Right kidney (tissue), 9 donors: Measurements from ENCODE around the gene OR5D18.
"Not testable (repeated sequence)": the region's sequence is repeated elsewhere in the genome, so short reads cannot be mapped to it uniquely, and the experiment has no call there.

Source experiments
- DNase-seq: peaks from one replicate; pipeline ENCODE4 v3.0.0-alpha.2; 2016
- long read RNA-seq, 8 donors: transcript quantifications; one replicate each; lab custom pipeline, GENCODE V29; 2026

The OR5D18 gene
- long read RNA-seq, donor 1 = 0 reads
- long read RNA-seq, donor 2 = 0 reads
- long read RNA-seq, donor 3 = 0 reads
- long read RNA-seq, donor 4 = 0 reads
- long read RNA-seq, donor 5 = 0 reads
- long read RNA-seq, donor 6 = 0 reads
- long read RNA-seq, donor 7 = 0 reads
- long read RNA-seq, donor 8 = 0 reads

GRCh38 chr11:55819330-55819729 lies at the start of gene OR5D18:
OR5D18 (plus strand) TSS chr11:55819630; CDS start chr11:55819630, 0 bp downstream.
- DNase-seq = no peak

- DNase-seq = no peak
Measured at GRCh38 chr11:55773138-55773537, 46.3 kb upstream of the OR5D18 start, which contains the start of gene OR5D13. OR5D13 (plus strand) TSS chr11:55773438; CDS start chr11:55773438, 0 bp downstream.

- DNase-seq = no peak
Measured at GRCh38 chr11:55791606-55792005, 27.8 kb upstream of the OR5D18 start.

GRCh38 chr11:55793321-55793720 lies 26.1 kb upstream of the OR5D18 start:
- DNase-seq = no peak

- DNase-seq = no peak
Measured at GRCh38 chr11:55795256-55795655, 24.2 kb upstream of the OR5D18 start, which contains the start of gene OR5D14. OR5D14 (plus strand) TSS chr11:55795556; CDS start chr11:55795556, 0 bp downstream.

- no peak for DNase-seq
Measured at GRCh38 chr11:55806248-55806647, 13.2 kb upstream of the OR5D18 start.

- no peak for DNase-seq
Measured at GRCh38 chr11:55811067-55811466, 8.4 kb upstream of the OR5D18 start, which contains the start of gene OR5L1. OR5L1 (plus strand) TSS chr11:55811367; CDS start chr11:55811467, 100 bp downstream.

- no peak for DNase-seq
Measured at GRCh38 chr11:55826919-55827318, 7.5 kb downstream of the OR5D18 start, which contains the start of gene OR5L2. OR5L2 (plus strand) TSS chr11:55827219; CDS start chr11:55827219, 0 bp downstream.

- DNase-seq = no peak
Measured at GRCh38 chr11:55838452-55838851, 19.0 kb downstream of the OR5D18 start, which contains the start of gene OR5D16. OR5D16 (plus strand) TSS chr11:55838752; CDS start chr11:55838752, 0 bp downstream.

GRCh38 chr11:55847453-55847852 lies 28.0 kb downstream of the OR5D18 start:
- no peak for DNase-seq

GRCh38 chr11:55849037-55849436 lies 29.6 kb downstream of the OR5D18 start:
- no peak for DNase-seq

- DNase-seq = no peak
Measured at GRCh38 chr11:55852141-55852540, 32.7 kb downstream of the OR5D18 start.

GRCh38 chr11:55854704-55855103 lies 35.3 kb downstream of the OR5D18 start:
- no peak for DNase-seq

- DNase-seq = not testable (repeated sequence)
Measured at GRCh38 chr11:55867354-55867753, 47.9 kb downstream of the OR5D18 start.
